Astrocyte (in vitro differentiated cells and primary cell): ENCODE measurements around the gene COL5A1. TPM values are rescaled to one million over a fixed set of nuclear protein-coding genes. Genes with fewer than 3 reads are reported as not detected.
A peak's percentile ranks its signal among the peaks of the same experiment; 100 is the strongest.

Experiments
- DNase-seq: peaks from one replicate; pipeline ENCODE4 v3.0.0-alpha.2; 2010; ENCODE audit warnings: low read depth
- FAIRE-seq: peaks from 2 replicates; lab custom pipeline; 2011; peaks lifted over from hg19 to GRCh38; lab: Jason Lieb, UNC
- H2AFZ ChIP-seq: 2 replicates; pipeline ENCODE4 v1.6.0; 2012; ENCODE audit warnings: low read depth, low read length, inconsistent platforms
- H3K27ac ChIP-seq: 2 replicates; pipeline ENCODE4 v1.5.1; 2011; ENCODE audit warnings: low read depth, low read length, inconsistent platforms
- H3K27me3 ChIP-seq: 2 replicates; pipeline ENCODE4 v1.6.0; 2011; ENCODE audit warnings: low read length, inconsistent platforms; ENCODE audit not compliant: insufficient read depth
- H3K36me3 ChIP-seq: 2 replicates; pipeline ENCODE4 v1.5.1; 2011; ENCODE audit warnings: low read length, inconsistent platforms; ENCODE audit not compliant: insufficient read depth
- H3K4me1 ChIP-seq: 2 replicates; pipeline ENCODE4 v1.5.1; 2011; ENCODE audit warnings: low read length, inconsistent platforms; ENCODE audit not compliant: insufficient read depth
- H3K4me2 ChIP-seq: 2 replicates; pipeline ENCODE4 v1.6.0; 2012; ENCODE audit warnings: low read length, inconsistent platforms
- H3K4me3 ChIP-seq: 2 replicates; pipeline ENCODE4 v1.5.1; 2011; ENCODE audit warnings: low read depth, mild to moderate bottlenecking, low read length, inconsistent platforms; ENCODE audit not compliant: insufficient read depth
- H3K79me2 ChIP-seq: 2 replicates; pipeline ENCODE4 v1.6.0; 2012; ENCODE audit warnings: mild to moderate bottlenecking, low read length, inconsistent platforms; ENCODE audit not compliant: insufficient read depth
- H3K9ac ChIP-seq: 2 replicates; pipeline ENCODE4 v1.6.0; 2012; ENCODE audit warnings: mild to moderate bottlenecking, low read length, inconsistent platforms
- H3K9me3 ChIP-seq: 2 replicates; pipeline ENCODE4 v1.5.1; 2012; ENCODE audit warnings: low read depth, mild to moderate bottlenecking, low read length, inconsistent platforms; ENCODE audit not compliant: insufficient read depth
- H4K20me1 ChIP-seq: 2 replicates; pipeline ENCODE4 v1.6.0; 2012; ENCODE audit warnings: low read length, inconsistent platforms; ENCODE audit not compliant: insufficient read depth
- H3K27ac Mint-ChIP-seq: one replicate; pipeline ENCODE4 v1.8.0; 2021; ENCODE audit warnings: mild to moderate bottlenecking, mixed read lengths; ENCODE audit not compliant: unreplicated experiment
- H3K27me3 Mint-ChIP-seq: one replicate; pipeline ENCODE4 v1.8.0; 2021; ENCODE audit warnings: low read depth, mixed read lengths; ENCODE audit not compliant: unreplicated experiment
- H3K36me3 Mint-ChIP-seq: one replicate; pipeline ENCODE4 v1.8.0; 2021; ENCODE audit warnings: low read depth, mixed read lengths; ENCODE audit not compliant: unreplicated experiment
- H3K4me1 Mint-ChIP-seq: one replicate; pipeline ENCODE4 v1.8.0; 2021; ENCODE audit warnings: low read depth, mixed read lengths; ENCODE audit not compliant: unreplicated experiment
- H3K4me3 Mint-ChIP-seq: one replicate; pipeline ENCODE4 v1.8.0; 2021; ENCODE audit warnings: mild to moderate bottlenecking, moderate library complexity, mixed read lengths; ENCODE audit not compliant: unreplicated experiment
- H3K9me3 Mint-ChIP-seq: one replicate; pipeline ENCODE4 v1.8.0; 2021; ENCODE audit warnings: mild to moderate bottlenecking, mixed read lengths; ENCODE audit not compliant: unreplicated experiment
- CTCF ChIP-seq: IDR thresholded peaks from 2 replicates; pipeline ENCODE4 v1.5.1; 2011; ENCODE audit warnings: low read depth, mild to moderate bottlenecking, inconsistent platforms, low read length, moderate library complexity; ENCODE audit not compliant: insufficient read depth
- EZH2 ChIP-seq: IDR thresholded peaks from 2 replicates; pipeline ENCODE4 v1.6.1; 2012; ENCODE audit warnings: mild to moderate bottlenecking, low read length, inconsistent platforms; ENCODE audit not compliant: insufficient read depth
- total RNA-seq: library from RNA; stranded (reverse); gene quantifications from 2 replicates; pipeline ENCODE4 v1.2.1, GENCODE V29; 2021

The COL5A1 gene
- total RNA-seq, 1 donor from 2014 or later: 1,055 TPM

GRCh38 chr9:134679616-134680392 lies 38.2 kb downstream of the COL5A1 start:
- H3K4me1 Mint-ChIP-seq: peaks cover 73% of the 10 kb centered on the region
- peak overlapping the region; percentile 83 for H3K27ac Mint-ChIP-seq
- FAIRE-seq: no peak

GRCh38 chr9:134680393-134681060 lies 38.9 kb downstream of the COL5A1 start:
- H3K27ac ChIP-seq: peak overlapping the region; percentile 41
- H3K4me3 ChIP-seq: no peak overlapping the region
- Mint-ChIP-seq H3K27me3 (no peaks in the 10 kb centered on the region), H3K9me3 (no peaks in the 10 kb centered on the region), H3K4me1 (peaks cover 66% of the 10 kb centered on the region), H3K36me3 (peaks cover 14% of the 10 kb centered on the region), H3K4me3 (peak overlapping the region; percentile 40), H3K27ac (peak overlapping the region; percentile 53)
- H3K4me2 ChIP-seq: peak overlapping the region; percentile 63
- H4K20me1 ChIP-seq: peaks cover 97% of the 10 kb centered on the region
- FAIRE-seq (no peak), DNase-seq (no peak)
- H2AFZ ChIP-seq: no peak overlapping the region
- H3K27me3 ChIP-seq: no peaks in the 10 kb centered on the region
- H3K36me3 ChIP-seq: peaks cover 3% of the 10 kb centered on the region
- H3K4me1 ChIP-seq: peaks cover 42% of the 10 kb centered on the region
- H3K9ac ChIP-seq: peak overlapping the region; percentile 40
- peaks cover 6% of the 10 kb centered on the region for H3K9me3 ChIP-seq
- peaks cover 97% of the 10 kb centered on the region for H3K79me2 ChIP-seq
- TF ChIP-seq EZH2: no peak
- TF ChIP-seq CTCF: no peak

More at GRCh38 chr9:134679616-134680392, 38.2 kb downstream of the COL5A1 start:
- H3K36me3 Mint-ChIP-seq: peaks cover 16% of the 10 kb centered on the region
- Histone ChIP-seq H3K9ac (peak overlapping the region; percentile 40), H3K4me1 (peaks cover 44% of the 10 kb centered on the region), H3K27me3 (no peaks in the 10 kb centered on the region), H3K4me3 (no peak overlapping the region), H3K27ac (no peak overlapping the region), H3K79me2 (peaks cover 97% of the 10 kb centered on the region), H2AFZ (no peak overlapping the region), H3K4me2 (peak overlapping the region; percentile 63), H4K20me1 (peaks cover 97% of the 10 kb centered on the region), H3K36me3 (peaks cover 5% of the 10 kb centered on the region), H3K9me3 (no peaks in the 10 kb centered on the region)
- no peak overlapping the region for H3K4me3 Mint-ChIP-seq
- no peak for TF ChIP-seq CTCF
- TF ChIP-seq EZH2: no peak
- no peaks in the 10 kb centered on the region for H3K27me3 Mint-ChIP-seq
- DNase-seq: no peak
- H3K9me3 Mint-ChIP-seq: no peaks in the 10 kb centered on the region
